Skin of body (tissue), 2 donors: ENCODE measurements around the gene KRT81. TPM values are rescaled to one million over a fixed set of nuclear protein-coding genes. Genes with fewer than 3 reads are reported as not detected.
"Not testable (repeated sequence)": the region's sequence is repeated elsewhere in the genome, so short reads cannot be mapped to it uniquely, and the experiment has no call there.

Experiments
- DNase-seq: peaks from one replicate; lab custom pipeline; 2025; lab: John Stamatoyannopoulos, UW
- total RNA-seq: library from RNA; depleted of rRNA; stranded (reverse); fragments of >200 nt; gene quantifications from one replicate; pipeline ENCODE4 v1.2.3, GENCODE V29; 2014

The KRT81 gene
- total RNA-seq, 1 donor from 2014 or later, result 27.8 TPM

DNA sequence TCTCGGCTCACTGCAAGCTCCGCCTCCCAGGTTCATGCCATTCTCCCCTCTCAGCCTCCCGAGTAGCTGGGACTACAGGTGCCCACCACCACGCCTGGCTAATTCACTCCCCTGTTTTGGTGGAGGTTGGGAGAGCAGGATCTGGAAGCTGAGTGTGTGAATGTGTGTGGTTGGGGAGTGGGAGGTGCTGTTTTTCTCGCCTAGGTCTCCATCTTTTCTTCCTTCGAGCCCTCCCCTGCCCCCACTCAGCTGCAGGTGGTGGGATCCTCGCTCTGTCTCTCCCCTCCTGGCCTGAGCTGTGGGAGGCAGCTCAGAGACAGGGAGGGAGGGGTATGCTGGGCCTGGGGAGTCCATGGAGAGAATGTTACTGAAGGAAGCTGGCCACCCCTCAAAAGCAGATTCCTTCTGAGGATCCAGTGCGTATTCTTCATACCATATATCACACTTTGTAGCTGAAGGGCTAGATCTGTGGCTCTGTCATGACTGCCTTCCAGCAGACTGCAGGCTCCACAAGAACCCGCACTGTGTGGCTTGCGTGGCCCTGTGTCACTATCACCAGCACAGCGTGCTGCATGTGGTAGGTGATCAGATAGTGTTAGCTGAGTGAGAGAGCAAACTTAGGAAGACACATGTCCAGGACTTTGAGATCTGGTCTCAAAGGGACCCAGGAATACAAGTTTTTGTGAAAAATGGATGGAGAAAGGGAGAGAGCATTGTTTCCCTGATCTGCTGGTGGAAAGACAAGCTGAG lies 27.1 kb upstream of the KRT81 start:
- no peak for DNase-seq

DNA sequence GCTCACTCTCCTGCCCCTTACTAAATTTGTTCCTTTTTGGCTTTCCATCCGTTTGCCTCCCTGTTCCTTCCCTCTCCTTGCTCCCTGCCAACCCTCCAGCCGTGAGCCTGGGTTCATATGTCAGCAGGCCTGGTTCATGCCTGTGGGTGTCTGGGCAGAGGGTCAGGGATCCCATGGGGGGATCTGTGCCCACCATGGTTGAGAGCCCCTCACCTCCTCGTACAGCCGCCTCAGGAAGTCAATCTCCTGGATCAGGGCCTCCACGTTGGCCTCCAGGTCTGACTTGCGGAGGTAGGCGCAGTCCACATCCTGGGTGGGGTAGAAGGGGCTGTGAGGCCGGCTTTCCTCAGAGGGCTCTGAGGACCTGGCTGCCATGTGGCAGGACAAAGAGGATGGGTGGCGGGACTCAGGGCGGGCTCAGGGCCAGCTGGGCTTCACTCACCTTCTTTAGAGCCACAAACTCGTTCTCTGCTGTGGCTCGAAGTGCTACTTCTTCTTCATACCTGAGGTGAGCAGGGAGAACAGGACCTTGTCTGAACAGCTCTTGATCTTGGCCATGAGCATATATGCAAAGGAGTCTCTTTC lies 26.2 kb upstream of the KRT81 start:
- DNase-seq, result no peak

DNA sequence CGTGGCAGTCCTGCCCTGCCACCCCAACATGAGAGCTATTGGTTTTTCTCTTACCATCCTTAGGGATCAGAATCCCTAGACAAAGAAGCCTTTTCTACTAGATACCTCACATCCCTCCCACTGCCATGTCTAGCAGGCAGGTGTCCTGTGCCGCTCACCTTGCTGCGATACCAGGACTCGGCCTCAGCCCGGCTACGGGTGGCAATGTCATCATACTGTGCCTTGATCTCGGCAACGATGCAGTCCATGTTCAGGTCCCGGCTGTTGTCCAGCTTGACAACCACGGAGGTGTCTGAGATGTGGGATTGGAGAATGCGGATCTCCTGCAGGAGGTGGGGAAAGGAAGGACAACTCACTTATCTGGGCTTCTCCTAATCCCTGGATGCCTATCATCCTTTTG lies 25.4 kb upstream of the KRT81 start:
- no peak for DNase-seq

DNA sequence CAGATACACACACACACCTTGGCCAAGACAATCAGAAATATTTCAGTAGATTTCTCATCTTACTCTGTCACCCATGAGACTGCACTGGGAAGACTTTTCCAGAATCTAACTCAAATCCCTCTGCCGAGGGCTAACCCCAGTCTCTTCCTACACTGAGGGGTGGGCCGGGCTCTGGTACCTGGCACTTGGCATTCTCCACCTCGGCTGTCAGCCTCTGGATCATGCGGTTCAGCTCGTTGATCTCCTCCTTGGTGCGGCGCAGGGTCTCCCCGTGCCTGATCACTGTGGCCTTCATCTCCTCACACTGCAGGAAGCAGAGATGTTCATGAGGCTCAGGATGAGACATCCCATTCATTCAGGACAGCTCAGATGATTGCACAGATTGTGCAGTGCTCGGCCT lies 25.0 kb upstream of the KRT81 start:
- no peak for DNase-seq

DNA sequence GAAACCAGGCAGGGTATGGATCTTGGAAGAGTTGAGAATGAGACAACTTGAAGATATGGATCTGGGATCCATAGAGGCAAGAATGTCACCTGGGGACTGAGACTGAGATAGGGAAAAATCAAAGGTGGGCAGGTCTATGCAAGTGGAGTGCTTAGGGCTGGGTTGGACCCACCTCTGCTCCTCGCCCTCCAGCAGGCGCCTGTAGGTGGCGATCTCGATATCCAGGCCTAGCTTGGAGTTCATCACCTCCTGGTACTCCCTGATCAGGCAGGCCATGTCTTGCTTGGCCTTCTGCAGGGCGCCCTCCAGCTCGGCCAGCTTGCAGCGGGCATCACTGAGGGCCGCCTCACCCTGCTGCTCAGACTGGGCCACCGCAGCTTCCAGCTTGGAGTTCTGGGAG lies 24.4 kb upstream of the KRT81 start:
- not testable (repeated sequence) for DNase-seq

DNA sequence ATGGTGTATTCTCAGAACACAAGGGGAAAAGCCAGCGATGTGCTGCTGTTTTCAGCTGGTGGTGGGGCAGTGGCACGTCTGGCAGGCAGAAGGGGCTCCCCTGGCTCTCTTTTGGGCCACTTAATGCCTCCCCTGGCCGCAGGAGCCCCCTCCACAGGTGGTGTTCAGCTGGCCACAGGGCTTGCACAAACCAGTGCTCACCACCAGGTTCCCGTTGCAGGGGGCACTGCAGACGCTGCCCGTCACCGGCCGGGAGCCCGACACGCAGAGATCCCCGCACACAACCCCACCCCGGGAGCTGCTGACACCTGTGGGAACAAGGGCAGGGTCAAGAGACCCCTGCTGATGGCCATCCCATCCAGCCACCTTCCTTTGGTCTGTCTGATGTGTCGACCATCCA lies 23.2 kb upstream of the KRT81 start:
- DNase-seq, result no peak

DNA sequence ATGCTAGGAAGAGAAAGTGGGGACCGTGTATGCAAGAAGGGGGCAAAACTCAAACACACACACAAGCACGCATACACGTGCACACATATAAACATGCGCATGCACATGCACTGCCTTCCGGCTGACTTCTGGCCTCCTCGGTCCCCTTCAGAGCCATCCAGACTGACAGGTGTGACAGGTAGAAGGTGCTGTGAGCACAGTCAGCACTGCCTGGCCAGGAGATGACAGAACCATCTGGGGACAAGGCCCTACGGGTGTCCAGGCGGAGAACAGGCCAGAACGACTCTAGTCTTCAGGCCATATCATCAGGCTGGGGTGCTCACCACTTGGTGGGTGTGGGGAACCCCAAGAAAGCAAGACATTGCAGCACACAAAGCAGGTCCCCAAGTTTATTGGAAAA lies 22.6 kb upstream of the KRT81 start:
- DNase-seq, result no peak

DNA sequence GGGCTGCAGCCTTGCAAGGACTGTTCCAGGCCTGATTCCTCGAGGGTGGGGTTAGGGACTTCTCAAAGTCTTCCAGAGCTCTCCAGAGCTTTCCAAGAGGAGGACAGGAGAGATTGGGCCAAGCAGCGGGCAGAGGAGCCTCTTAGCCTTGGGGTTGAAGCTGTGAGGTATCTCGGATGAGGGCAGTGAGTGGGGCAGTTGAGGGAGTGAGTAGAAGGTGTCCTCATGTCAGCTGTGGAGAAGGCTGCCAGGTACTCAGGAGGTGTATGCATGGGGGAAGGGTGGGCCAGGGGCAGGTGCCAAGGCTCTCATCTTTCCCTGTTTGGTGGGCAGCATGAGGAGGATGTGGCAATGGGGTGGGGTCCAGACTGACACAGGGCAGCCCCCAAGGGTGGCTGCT lies 22.1 kb upstream of the KRT81 start:
- no peak for DNase-seq

DNA sequence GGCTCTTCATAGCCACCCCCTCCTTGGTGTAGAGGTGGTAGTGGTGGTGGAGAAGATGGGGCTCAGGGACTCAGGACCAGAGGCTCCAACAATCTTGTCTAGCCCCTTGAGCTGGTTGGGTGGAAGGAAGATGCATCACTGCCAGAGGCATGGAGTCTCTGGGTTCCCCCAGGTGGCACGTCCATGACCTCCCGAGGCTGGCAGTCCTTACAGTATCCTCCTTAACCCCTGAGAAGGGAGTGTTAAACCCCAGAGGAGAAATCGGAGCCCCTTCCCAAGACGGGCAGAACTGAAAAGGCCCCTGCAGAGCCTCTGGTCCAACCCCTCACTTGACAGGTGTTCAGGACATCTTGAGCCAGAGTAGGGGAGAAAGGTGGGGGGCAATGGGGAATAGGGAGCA lies 20.8 kb upstream of the KRT81 start:
- DNase-seq, result no peak

DNA sequence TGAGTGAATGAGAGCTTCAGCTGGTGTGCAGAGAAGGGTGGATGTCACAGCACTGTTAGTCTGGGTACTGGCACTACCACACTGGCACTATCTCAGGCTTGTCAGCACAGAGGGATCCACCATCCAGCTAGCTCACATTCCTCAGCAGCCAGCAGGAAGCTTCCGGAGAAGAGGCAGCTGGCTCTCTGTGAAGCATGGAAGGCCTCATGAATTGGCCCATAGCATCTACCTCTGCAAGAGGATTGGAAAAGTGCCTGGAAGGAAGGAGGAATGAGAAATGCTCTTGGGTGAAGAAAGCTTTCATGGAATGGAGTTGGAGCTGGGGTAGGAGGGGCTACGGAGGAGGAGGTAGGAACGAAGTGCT lies 19.9 kb upstream of the KRT81 start:
- DNase-seq, result no peak

DNA sequence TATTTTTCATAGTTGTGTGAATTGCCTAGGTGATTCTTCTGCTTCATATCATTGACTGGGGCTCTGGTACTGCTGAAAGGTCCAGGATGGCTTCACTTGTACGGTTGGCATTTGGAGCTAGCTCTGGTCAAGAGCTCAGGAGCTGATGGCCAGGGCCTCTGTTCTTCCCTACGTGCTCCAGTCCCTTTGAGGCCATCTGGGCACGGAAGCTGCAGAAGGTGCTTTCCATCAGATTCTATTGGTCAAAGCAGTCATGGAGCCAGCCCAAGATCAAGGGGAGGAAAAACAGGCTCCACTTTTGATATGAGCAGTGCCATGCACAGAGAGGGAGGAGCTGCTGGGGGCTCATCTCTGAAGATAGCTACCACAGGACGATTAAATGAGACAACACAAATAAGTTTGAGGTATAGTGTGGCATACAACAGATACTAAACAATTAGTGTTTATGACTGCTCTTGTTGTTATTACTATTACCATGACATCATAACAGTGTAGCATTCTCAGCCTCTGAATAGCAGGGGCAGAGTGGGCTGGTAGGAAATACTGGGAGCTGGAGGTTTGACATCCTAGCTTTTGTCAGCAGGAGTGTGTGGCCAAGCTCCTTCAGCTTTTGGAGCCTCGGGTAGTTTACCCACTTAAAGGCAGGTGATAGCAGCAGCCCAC lies 19.4 kb upstream of the KRT81 start:
- DNase-seq, result no peak

DNA sequence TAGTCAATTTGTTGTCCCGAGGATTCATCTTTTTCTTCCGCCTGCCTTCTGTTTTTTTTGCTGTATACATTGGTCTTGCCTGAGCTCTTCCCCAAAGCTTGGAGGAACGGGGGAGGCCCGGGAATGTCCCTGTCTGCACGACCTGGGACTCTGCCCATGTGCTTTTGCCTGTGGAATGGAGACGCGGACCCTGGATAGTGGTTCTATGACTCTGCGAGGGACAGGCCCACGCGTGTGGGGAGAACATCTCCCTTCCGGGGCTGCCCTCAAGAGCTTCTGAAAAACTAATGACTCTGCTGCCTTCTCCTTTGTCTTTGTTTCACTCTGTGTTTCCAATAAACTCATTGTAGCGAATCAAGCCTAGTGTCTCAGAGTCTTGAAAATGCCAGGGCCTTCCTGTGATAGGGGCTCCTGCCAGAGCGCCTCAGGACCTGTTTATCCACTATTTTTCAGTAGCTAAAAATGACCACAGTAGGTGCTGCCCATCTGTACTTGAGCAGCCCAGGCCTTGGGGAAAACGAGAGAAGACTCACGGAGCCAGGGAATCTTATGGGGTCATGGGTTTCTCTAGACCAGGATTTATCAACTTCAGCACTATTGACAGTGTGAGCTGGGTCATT lies 17.6 kb upstream of the KRT81 start:
- DNase-seq, result no peak

DNA sequence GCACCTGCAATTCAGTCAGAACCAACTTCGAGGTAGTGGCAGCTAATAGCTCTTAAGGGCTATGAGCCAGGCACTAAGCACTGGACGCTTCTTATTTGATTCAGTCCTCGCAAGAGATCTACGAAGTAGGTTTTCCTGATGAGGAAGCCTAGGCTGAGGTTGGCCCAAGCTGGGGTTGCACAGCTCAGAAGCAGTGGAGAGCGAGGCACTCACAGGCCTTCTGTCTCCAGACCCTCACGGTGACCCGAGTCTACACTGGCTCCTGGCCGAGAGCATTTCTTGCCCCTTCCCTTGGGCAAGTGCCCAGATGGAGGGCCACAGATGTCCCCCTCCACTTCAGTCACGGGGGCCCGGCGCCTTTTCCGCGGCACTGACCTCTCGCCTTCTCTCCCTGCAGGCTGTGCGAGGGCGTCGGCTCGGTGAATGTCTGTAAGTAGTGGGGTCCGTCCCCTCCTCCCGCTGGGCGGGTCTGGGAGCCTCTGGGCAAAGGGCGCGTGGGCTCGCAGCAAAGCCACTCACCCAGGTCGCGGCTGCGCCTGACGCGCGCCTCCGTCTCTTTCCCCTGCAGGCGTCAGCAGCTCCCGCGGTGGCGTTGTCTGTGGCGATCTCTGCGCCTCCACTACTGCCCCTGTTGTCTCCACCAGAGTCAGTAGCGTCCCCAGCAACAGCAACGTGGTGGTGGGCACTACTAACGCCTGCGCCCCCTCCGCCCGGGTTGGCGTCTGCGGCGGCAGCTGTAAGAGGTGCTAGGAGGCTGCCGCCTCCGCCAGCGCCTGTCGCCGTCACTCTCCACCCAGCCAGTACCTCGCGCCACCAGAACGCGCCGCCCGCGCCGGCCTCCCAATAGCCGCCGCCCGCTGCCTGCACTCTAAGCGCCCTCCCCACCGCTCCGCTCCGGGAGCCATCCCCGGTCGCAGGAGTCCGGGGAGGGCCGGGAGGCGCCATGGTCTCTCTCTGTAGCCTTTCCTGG lies 16.8 kb upstream of the KRT81 start:
- DNase-seq, result no peak

DNA sequence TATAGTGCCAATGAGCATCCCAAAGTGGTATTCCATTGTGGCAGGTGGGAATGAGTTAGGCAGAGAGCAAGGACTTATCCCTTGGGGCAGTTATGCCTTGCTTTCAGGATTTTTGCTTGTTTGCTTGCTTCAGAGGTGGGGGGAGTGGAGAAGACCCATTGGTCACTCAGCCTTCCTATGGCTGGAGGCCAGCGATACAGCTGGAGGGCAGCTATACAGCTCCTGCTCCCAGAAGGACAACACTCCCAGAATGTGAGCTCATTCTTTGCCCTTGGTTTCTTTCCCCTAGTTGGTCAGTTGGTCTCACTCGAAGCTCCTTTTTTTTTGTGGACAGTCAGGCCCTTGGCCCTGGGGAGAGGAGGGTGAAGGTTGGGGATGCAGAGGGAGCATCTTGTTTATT lies 15.4 kb upstream of the KRT81 start:
- DNase-seq, result no peak

DNA sequence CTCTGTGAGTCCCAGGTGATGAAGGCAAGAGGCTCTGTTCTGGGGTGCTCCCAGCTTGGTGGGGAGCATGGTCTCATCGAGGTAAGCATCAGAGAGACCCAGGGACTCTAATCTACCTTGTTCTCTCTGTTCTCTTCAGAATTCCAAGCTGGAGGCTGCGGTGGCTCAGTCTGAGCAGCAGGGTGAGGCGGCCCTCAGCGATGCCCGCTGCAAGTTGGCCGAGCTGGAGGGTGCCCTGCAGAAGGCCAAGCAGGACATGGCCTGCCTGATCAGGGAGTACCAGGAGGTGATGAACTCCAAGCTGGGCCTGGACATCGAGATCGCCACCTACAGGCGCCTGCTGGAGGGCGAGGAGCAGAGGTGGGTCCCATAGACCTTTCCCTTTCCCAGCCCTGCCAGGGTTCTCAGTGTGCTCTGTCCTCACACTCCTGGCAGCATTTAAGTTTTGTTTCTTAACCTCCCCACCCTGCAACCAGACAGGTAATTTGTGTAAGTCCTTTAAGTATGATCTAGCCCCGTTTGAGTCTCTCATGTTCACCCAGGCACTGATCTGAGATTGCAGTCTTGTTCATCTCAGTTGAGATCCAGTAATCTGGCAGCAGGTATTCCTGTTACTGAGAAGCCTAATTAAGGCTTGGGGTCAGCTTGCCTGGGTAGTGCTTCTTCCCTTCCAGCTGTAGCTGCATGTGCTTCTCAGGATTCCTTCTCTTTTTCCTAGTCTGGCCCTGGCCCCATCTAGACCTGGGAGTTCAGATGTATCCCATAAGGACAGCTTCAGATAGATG lies 14.8 kb upstream of the KRT81 start:
- no peak for DNase-seq

DNA sequence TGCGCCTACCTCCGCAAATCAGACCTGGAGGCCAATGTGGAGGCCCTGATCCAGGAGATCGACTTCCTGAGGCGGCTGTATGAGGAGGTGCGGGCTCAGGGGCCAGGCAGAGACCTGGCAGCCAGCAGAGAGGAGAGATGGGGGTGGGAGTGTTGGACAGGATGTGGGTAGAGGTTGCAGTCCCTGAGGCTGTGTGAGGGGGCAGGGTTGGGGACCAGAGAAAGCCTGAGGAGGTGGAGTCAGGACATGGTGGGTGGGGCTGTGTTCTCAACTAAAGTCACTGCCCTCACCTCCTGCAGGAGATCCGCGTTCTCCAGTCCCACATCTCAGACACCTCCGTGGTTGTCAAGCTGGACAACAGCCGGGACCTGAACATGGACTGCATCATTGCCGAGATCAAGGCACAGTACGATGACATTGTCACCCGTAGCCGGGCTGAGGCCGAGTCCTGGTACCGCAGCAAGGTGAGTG lies 13.6 kb upstream of the KRT81 start:
- not testable (repeated sequence) for DNase-seq

DNA sequence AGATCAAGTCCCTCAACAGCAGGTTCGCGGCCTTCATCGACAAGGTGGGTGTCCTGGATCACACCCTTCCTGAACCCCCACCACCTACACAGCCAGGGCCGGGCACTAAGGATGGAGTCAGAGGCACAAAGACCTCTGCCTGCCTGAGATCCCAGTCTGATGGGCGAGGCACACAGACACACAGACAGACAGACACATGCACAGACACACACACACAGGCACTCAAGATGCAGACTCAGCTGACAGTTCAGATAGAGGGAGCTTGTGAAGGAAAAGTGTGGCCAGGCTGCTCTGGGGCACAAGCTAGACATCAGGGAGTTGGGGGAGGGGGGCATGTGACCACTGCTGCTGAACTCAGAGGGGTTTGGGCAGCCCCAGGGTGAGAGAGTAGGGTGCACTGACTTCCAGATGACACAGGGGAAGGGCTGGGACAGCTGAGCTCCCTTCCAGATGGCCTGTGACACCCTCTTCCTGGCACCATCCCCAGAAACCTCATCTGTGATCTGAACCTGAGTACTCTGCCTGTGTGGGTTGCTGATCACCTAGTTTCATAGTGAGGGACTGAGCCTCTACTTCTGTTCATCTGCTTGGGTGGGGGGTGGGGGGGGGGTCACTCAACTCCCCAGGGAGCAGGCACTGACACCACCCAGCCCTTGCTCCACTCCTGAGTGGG lies 11.0 kb upstream of the KRT81 start:
- not testable (repeated sequence) for DNase-seq

DNA sequence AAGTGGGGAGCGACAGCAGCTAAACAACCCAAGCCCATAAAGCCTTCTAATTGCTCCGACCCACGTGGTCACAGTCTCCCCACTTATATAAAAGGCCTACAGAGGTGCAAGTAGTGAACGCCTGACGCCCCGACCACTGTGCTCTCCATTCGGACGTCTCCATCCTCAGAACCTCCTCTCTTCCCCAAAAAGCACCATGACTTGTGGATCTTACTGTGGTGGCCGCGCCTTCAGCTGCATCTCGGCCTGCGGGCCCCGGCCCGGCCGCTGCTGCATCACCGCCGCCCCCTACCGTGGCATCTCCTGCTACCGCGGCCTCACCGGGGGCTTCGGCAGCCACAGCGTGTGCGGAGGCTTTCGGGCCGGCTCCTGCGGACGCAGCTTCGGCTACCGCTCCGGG lies 10.4 kb upstream of the KRT81 start:
- not testable (repeated sequence) for DNase-seq

DNA sequence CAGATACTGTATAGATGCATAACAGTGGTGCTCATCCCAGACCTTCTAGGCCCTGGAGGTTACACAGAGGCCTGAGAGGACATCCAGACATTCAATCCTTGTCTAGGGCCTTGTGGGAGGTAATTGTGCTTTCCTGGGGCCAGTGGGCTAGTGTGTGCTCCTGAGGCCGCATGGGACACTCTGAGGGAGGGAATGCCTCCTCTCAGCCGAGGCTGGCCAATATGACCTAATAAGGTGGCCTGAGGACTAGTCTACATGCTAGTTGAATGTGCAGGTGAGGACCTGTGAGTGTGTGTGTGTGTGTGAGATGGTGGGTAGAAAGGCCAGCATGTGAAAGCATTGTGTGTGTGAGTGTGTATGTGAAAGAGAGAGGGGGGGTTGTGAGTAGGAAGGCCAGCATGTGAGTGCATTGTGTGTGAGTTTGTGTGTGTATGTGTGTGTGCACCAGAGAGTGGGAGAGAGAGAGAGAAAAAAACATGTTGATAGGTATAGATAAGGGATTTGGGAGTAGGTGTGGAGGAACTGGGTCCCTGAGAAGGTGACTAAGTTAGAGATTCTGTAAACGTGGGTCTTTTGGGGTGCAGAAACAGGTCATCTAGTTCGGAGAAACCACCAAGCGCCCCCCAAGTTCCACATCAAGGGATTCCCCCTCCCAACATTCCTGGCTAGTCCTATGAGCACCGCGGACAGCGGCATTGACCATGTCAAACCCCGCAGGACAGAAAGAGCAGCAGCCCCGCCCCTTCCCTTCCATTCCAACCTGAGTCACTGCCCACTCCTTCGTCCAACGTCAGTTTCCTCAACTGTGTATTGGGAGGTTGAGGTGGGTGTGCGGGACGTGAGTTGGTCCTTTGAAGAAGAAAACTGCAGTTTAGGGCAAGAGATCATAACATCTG lies 9.7 kb upstream of the KRT81 start:
- DNase-seq, result no peak
